ENCODE data around the gene SFMBT2. TPM values are rescaled to one million over a fixed set of nuclear protein-coding genes. Genes with fewer than 3 reads are reported as not detected.

Gene SFMBT2
- total and polyA plus RNA-seq, 2 of the 4 experiments (the other 2 are of a cell fraction): 0.70 to 1.3 TPM

- H4K8ac ChIP-seq (ENCODE audit: low read depth in 2 of 2, low read length in 2 of 2): no peak overlapping the region
- no peak overlapping the region for H2AK9ac ChIP-seq (replicated peaks; ENCODE audit: low read depth, low read length, poor library complexity)
- H3K4ac ChIP-seq (ENCODE audit: low read depth, low read length): no peak overlapping the region
- H2BK120ac ChIP-seq (ENCODE audit: low read depth, low read length): no peak overlapping the region
- BruUV-seq (replicated peaks): no TSS peak
- H3K79me1 ChIP-seq (ENCODE audit: low read depth in 1 of 2, low read length in 2 of 2): no peaks in the 10 kb centered on the region
- no peak overlapping the region for H2BK15ac ChIP-seq (ENCODE audit: low read depth, low read length)
- in situ Hi-C loops (cut with MboI; ENCODE audit: low sequenced_read_pairs): no loop called here
- no peak overlapping the region for H2AK5ac ChIP-seq (ENCODE audit: low read depth, low read length)
- no peak overlapping the region for H4K91ac ChIP-seq (ENCODE audit: insufficient read depth, low read depth, low read length)
- no peak for TF ChIP-seq MAZ (IDR thresholded peaks at IDR 0.05; ENCODE audit: borderline replicate concordance, low read depth, low read length)
- TF ChIP-seq BHLHE40 (IDR thresholded peaks at IDR 0.05; ENCODE audit: low read depth, low read length): no peak
- TF ChIP-seq CHD1 (IDR thresholded peaks at IDR 0.05; ENCODE audit: low read depth, low read length): no peak
- no peak for TF ChIP-seq CEBPB (IDR thresholded peaks at IDR 0.05; ENCODE audit: low read depth, low read length)
- no peak for TF ChIP-seq FOS (IDR thresholded peaks at IDR 0.05; ENCODE audit: low read depth, low read length)
- no peak for TF ChIP-seq RFX5 (IDR thresholded peaks at IDR 0.05; ENCODE audit: low read depth, low read length)
- no peak for TF ChIP-seq MAFK (IDR thresholded peaks at IDR 0.05; ENCODE audit: low read depth, low read length)
- TF ChIP-seq NFE2L2 (IDR thresholded peaks at IDR 0.05; ENCODE audit: low read depth, low read length): no peak
- no peak for TF ChIP-seq RAD21 (IDR thresholded peaks at IDR 0.05; ENCODE audit: low read length)
- TF ChIP-seq RCOR1 (IDR thresholded peaks at IDR 0.05; ENCODE audit: insufficient replicate concordance, low read length): no peak
- TF ChIP-seq ELK1 (IDR thresholded peaks at IDR 0.05; ENCODE audit: borderline replicate concordance, low read depth, low read length): no peak
- TF ChIP-seq USF2 (IDR thresholded peaks at IDR 0.05; ENCODE audit: low read depth, low read length): no peak
- no peak for TF ChIP-seq POLR2A (IDR thresholded peaks at IDR 0.05; ENCODE audit: low read depth, low read length)
- TF ChIP-seq MXI1 (IDR thresholded peaks at IDR 0.05; ENCODE audit: borderline replicate concordance, low read depth, low read length): no peak
- ChIA-PET POLR2A (ENCODE audit: unreplicated experiment) (no interaction called here), CTCF (no interaction called here)
- H3K4me2 ChIP-seq (ENCODE audit: low read depth, low read length): no peak overlapping the region
- ATAC-seq (ENCODE audit: low read depth): no peak
- WGBS, 2 experiments (ENCODE audit: extremely low coverage in 2 of 2, insufficient read length in 1 of 2): 60% methylated on average over 1 of the region's 6 CpGs; no CpG with 5 or more reads in 1 of the 2 experiments
- dilution Hi-C loops (cut with HindIII; ENCODE audit: low sequenced_read_pairs, unreplicated experiment): no loop called here
- no peak overlapping the region for H3K4me3 ChIP-seq (ENCODE audit: insufficient read depth, low read depth, low read length)
- H2AFZ ChIP-seq (replicated peaks; ENCODE audit: low read length, poor library complexity): no peak overlapping the region
- no peak overlapping the region for H4K5ac ChIP-seq (ENCODE audit: low read depth, low read length)
- H3K27me3 ChIP-seq (ENCODE audit: control insufficient read depth, insufficient read depth, low read length): no peaks in the 10 kb centered on the region
- no peaks in the 10 kb centered on the region for H3K4me1 ChIP-seq (ENCODE audit: control insufficient read depth, insufficient read depth, low read length)
- intact Hi-C loops (cut with micrococcal nuclease): no loop called here
- no peak overlapping the region for H3K9ac ChIP-seq (ENCODE audit: low read depth, low read length)
- no peaks in the 10 kb centered on the region for H3K9me1 ChIP-seq (ENCODE audit: insufficient read depth, low read length)
- no peak overlapping the region for H3K18ac ChIP-seq (ENCODE audit: low read depth, low read length)
- no peak overlapping the region for H2BK5ac ChIP-seq (ENCODE audit: low read depth, low read length, poor library complexity, severe bottlenecking)
- no peak overlapping the region for H3K56ac ChIP-seq (ENCODE audit: extremely low read depth, insufficient read depth, low read length)
- H3K36me3 ChIP-seq (ENCODE audit: control insufficient read depth, insufficient read depth, low read length): no peaks in the 10 kb centered on the region
- H4K20me1 ChIP-seq (ENCODE audit: insufficient read depth, low read length): no peaks in the 10 kb centered on the region
- H2BK20ac ChIP-seq (ENCODE audit: low read depth, low read length): no peak overlapping the region
- no peak for DNase-seq
- H3K27ac ChIP-seq (ENCODE audit: insufficient read depth, low read length): no peak overlapping the region
- H3K23ac ChIP-seq (ENCODE audit: low read depth, low read length): no peak overlapping the region
- H3K14ac ChIP-seq (replicated peaks; ENCODE audit: low read depth, low read length): no peak overlapping the region
- no peaks in the 10 kb centered on the region for H3K9me3 ChIP-seq (ENCODE audit: control insufficient read depth, insufficient read depth, low read length)
Observed at GRCh38 chr10:7206412-7207100, 204.3 kb downstream of the SFMBT2 start.

Measured in IMR-90 (cell line).